Hepatocyte (in vitro differentiated cells): ENCODE results near the gene LEMD2. TPM values are rescaled to one million over a fixed set of nuclear protein-coding genes. Genes with fewer than 3 reads are reported as not detected.

ENCODE experiments used
- DNase-seq: peaks from one replicate; pipeline ENCODE4 v3.0.0-alpha.2; 2016; ENCODE audit warnings: low spot score
- H2AFZ ChIP-seq: fragments of 200-600 bp; sonication (generic); 2 replicates; pipeline ENCODE4 v1.6.0; 2016; ENCODE audit warnings: antibody characterized with exemption, mild to moderate bottlenecking
- H3K27ac ChIP-seq: fragments of 200-600 bp; sonication (generic); 2 replicates; pipeline ENCODE4 v1.5.1; 2016; ENCODE audit warnings: mild to moderate bottlenecking
- H3K27me3 ChIP-seq: fragments of 200-600 bp; sonication (generic); 2 replicates; pipeline ENCODE4 v1.6.1; 2016
- H3K36me3 ChIP-seq: fragments of 200-600 bp; sonication (generic); replicated peaks from 2 replicates; pipeline ENCODE4 v1.5.1; 2016; ENCODE audit warnings: low read depth; ENCODE audit not compliant: insufficient read depth
- H3K4me1 ChIP-seq: fragments of 200-600 bp; sonication (generic); 2 replicates; pipeline ENCODE4 v1.5.1; 2016; ENCODE audit warnings: mild to moderate bottlenecking, moderate library complexity; ENCODE audit not compliant: insufficient read depth
- H3K4me2 ChIP-seq: fragments of 200-600 bp; sonication (generic); 2 replicates; pipeline ENCODE4 v1.6.0; 2016
- H3K4me3 ChIP-seq: fragments of 200-600 bp; sonication (generic); 2 replicates; pipeline ENCODE4 v1.5.1; 2016; ENCODE audit warnings: mild to moderate bottlenecking
- H3K79me2 ChIP-seq: fragments of 200-600 bp; sonication (generic); 2 replicates; pipeline ENCODE4 v1.6.0; 2017; ENCODE audit warnings: mild to moderate bottlenecking
- H3K9me2 ChIP-seq: fragments of 200-600 bp; sonication (generic); replicated peaks from 2 replicates; pipeline ENCODE4 v1.6.0; 2017; ENCODE audit warnings: mild to moderate bottlenecking; ENCODE audit not compliant: insufficient read depth
- H3K9me3 ChIP-seq: fragments of 200-600 bp; sonication (generic); 2 replicates; pipeline ENCODE4 v1.5.1; 2016; ENCODE audit warnings: low read depth, mild to moderate bottlenecking
- H4K20me1 ChIP-seq: fragments of 200-600 bp; sonication (generic); 2 replicates; pipeline ENCODE4 v1.6.0; 2016; ENCODE audit warnings: mild to moderate bottlenecking; ENCODE audit not compliant: insufficient read depth, poor library complexity, severe bottlenecking
- EZH2 ChIP-seq: fragments of 200-600 bp; sonication (generic); IDR thresholded peaks from 2 replicates; pipeline ENCODE4 v1.6.1; 2016; ENCODE audit warnings: antibody characterized with exemption, mild to moderate bottlenecking, borderline replicate concordance
- EZH2phosphoT487 ChIP-seq: fragments of 200-600 bp; sonication (generic); IDR thresholded peaks from one replicate; pipeline ENCODE4 v1.6.1; 2018; ENCODE audit warnings: antibody characterized with exemption, mild to moderate bottlenecking, low read depth, moderate library complexity; ENCODE audit not compliant: unreplicated experiment, severe bottlenecking
- WGBS: methylation state at CpG from one replicate; pipeline ENCODE4 v1.1.6; 2016; ENCODE audit warnings: low lambda C conversion rate; ENCODE audit errors: missing lambda C conversion rate; 5-methylcytosine and 5-hydroxymethylcytosine counted together
- polyA plus RNA-seq: library from polyadenylated mRNA; unstranded; fragments of >200 nt; fragmentation: Nextera tagmentation; extraction: Ambion mirVana; gene quantifications from 2 replicates; pipeline ENCODE4 v1.2.1, GENCODE V29; 2016
- total RNA-seq: library from RNA; depleted of rRNA; stranded (reverse); fragments of >200 nt; gene quantifications from 2 replicates; pipeline ENCODE4 v1.2.3, GENCODE V29; 2014
- TF ChIP-seq, protein P1 (sequence below): fragments of 200-600 bp; sonication (generic); IDR thresholded peaks from 2 replicates; pipeline ENCODE4 v1.5.1; 2016; ENCODE audit warnings: antibody characterized with exemption, mild to moderate bottlenecking; ENCODE audit not compliant: poor library complexity

The LEMD2 gene
- total and polyA plus RNA-seq, 2 experiments from 2014 or later: 38.1 to 66.3 TPM

DNA sequence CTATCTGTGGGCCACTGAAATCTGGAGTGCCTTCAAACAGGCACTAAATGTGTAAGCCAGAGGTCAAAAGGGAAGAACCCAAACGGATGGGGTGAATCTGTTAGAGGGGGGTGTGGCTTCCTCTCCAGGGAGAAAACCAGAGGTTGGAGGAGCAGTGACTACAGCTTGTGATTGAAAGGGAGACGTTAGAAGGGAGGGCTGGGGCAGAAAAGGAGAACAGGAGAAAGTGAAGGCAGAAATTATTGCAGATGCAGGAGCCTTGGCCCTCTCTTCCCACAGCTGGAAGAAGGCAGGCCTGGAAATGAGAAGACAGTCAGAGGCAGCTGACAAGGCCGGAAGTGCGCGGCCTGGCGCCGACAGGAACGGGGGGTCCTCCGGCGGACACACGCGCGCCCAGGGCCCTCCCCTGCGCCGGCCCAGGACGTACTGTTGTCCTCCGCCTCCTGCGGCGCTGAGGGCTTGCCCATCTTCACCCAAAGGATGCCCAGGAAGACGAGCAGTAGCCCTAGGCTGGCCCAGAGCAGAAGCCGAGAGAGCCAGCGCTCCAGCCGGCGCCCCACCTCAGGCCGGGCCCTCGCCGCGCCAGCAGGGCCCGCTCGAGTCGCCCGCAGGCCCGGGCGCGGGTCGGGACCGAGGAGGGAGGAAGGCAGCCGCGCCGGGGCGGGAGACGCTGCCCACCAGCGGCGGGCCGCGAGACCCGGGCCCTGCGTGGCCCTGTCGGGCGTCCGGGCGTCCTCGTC, 806 bp downstream of the LEMD2 start:
- no peaks in the 10 kb centered on the region for H3K27me3 ChIP-seq
- peak overlapping the region; percentile 46 for H2AFZ ChIP-seq
- H3K4me3 ChIP-seq: peak overlapping the region; percentile 83
- no peaks in the 10 kb centered on the region for H3K36me3 ChIP-seq
- peaks cover 46% of the 10 kb centered on the region for H4K20me1 ChIP-seq
- H3K27ac ChIP-seq: peak overlapping the region; percentile 98
- H3K4me1 ChIP-seq: peaks cover 31% of the 10 kb centered on the region
- TF ChIP-seq, protein P1, sequence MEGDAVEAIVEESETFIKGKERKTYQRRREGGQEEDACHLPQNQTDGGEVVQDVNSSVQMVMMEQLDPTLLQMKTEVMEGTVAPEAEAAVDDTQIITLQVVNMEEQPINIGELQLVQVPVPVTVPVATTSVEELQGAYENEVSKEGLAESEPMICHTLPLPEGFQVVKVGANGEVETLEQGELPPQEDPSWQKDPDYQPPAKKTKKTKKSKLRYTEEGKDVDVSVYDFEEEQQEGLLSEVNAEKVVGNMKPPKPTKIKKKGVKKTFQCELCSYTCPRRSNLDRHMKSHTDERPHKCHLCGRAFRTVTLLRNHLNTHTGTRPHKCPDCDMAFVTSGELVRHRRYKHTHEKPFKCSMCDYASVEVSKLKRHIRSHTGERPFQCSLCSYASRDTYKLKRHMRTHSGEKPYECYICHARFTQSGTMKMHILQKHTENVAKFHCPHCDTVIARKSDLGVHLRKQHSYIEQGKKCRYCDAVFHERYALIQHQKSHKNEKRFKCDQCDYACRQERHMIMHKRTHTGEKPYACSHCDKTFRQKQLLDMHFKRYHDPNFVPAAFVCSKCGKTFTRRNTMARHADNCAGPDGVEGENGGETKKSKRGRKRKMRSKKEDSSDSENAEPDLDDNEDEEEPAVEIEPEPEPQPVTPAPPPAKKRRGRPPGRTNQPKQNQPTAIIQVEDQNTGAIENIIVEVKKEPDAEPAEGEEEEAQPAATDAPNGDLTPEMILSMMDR: no peak
- TF ChIP-seq EZH2 (no peak), EZH2phosphoT487 (no peak)
- WGBS: 2% methylated on average over 37 of the region's 53 CpGs
- peak overlapping the region; percentile 94 for H3K4me2 ChIP-seq
- DNase-seq: peak; percentile 81
- H3K79me2 ChIP-seq: peaks cover 44% of the 10 kb centered on the region
- H3K9me2 ChIP-seq: no peaks in the 10 kb centered on the region
- H3K9me3 ChIP-seq: no peaks in the 10 kb centered on the region

DNA sequence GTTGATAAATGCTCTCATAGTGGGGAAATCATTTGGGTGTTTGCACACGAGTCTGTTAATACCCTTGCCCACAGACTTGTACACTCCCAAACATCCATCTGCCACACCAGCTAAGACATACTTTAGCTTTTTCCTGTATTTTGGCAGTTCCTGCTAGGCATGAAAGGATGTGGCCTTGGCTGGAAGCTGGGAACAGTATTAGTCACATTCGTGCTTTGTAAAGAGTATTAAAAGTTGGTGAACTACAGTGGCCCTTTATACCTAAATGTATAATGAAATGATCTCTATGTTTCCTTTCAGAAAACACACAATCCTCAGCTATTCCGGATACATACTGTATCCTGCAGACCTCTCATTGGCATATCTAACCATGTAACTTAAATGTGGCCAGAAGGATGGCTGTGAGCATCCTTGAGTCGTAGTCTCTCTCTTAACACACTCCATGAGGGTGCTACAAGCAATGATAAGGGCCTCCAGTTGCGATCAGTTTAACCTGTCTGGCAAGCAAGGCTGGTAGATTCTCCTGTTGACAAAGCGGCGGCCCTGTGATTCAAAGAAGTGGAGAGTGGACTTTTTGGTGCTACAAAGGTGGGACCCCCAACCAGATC, 1.5 kb downstream of the LEMD2 start:
- H3K4me2 ChIP-seq: peak overlapping the region; percentile 94
- peaks cover 31% of the 10 kb centered on the region for H3K4me1 ChIP-seq
- peak overlapping the region; percentile 98 for H3K27ac ChIP-seq
- no peak for DNase-seq
- 51% methylated on average over 7 of the region's 7 CpGs for WGBS
- no peak overlapping the region for H2AFZ ChIP-seq
- TF ChIP-seq, protein P1: no peak
- no peak for TF ChIP-seq EZH2
- no peak for TF ChIP-seq EZH2phosphoT487
- no peaks in the 10 kb centered on the region for H3K9me3 ChIP-seq
- H3K27me3 ChIP-seq: no peaks in the 10 kb centered on the region
- H3K9me2 ChIP-seq: no peaks in the 10 kb centered on the region
- H4K20me1 ChIP-seq: peaks cover 47% of the 10 kb centered on the region
- H3K4me3 ChIP-seq: peak overlapping the region; percentile 83
- no peaks in the 10 kb centered on the region for H3K36me3 ChIP-seq
- peaks cover 44% of the 10 kb centered on the region for H3K79me2 ChIP-seq

DNA sequence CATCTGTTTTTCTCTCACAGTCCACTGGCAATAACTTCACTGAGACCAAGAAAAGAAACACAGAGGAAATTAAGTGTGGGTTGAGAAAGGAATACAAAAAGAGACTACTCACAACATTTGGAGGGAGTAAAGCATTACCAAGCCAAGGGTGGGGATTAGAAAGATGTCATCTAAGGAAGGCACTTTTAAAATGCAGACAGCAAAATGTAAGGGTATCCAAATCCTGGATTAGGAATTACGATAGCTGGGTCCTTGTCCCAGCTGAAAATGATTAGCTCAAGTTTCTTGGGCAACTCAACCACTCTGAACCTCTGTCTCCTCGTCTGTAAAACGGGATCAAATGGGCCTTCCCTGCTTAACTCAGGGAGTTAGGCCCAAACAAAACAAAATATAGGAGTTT, 2.2 kb downstream of the LEMD2 start:
- no peaks in the 10 kb centered on the region for H3K9me3 ChIP-seq
- H3K4me2 ChIP-seq: peak overlapping the region; percentile 94
- peaks cover 32% of the 10 kb centered on the region for H3K4me1 ChIP-seq
- no peaks in the 10 kb centered on the region for H3K36me3 ChIP-seq
- 76% methylated on average over 3 of the region's 3 CpGs for WGBS
- TF ChIP-seq, protein P1: no peak
- no peak for TF ChIP-seq EZH2phosphoT487
- TF ChIP-seq EZH2: no peak
- no peak overlapping the region for H2AFZ ChIP-seq
- no peak overlapping the region for H3K4me3 ChIP-seq
- DNase-seq: no peak
- H3K27ac ChIP-seq: peak overlapping the region; percentile 98
- peaks cover 47% of the 10 kb centered on the region for H4K20me1 ChIP-seq
- no peaks in the 10 kb centered on the region for H3K9me2 ChIP-seq
- H3K79me2 ChIP-seq: peaks cover 44% of the 10 kb centered on the region
- H3K27me3 ChIP-seq: no peaks in the 10 kb centered on the region
